Measurements from ENCODE around the gene IL7R.

GRCh38 chr5:35903631-35904203 lies 47.0 kb downstream of the IL7R start:
- no peak for TF ChIP-seq POLR2AphosphoS5 (IDR thresholded peaks at IDR 0.05)
- TF ChIP-seq CTCF (IDR thresholded peaks at IDR 0.05): no peak
- no peak for TF ChIP-seq POLR2A (IDR thresholded peaks at IDR 0.05)
